ENCODE measurements around the gene GNPNAT1. TPM values are rescaled to one million over a fixed set of nuclear protein-coding genes. Genes with fewer than 3 reads are reported as not detected.

Gene GNPNAT1
- total and polyA plus RNA-seq, 2 of the 8 experiments (the other 6 are each of a cell fraction or from before 2014, with no cell fraction given): 25.5 to 54.1 TPM

- no peak for TF ChIP-seq ASH2L (IDR thresholded peaks at IDR 0.05; ENCODE audit: low read length)
Measured at GRCh38 chr14:52741865-52742264, 49.5 kb downstream of the GNPNAT1 start (continued).

Data from H1 (cell line).